H9 (cell line): ENCODE data around the gene DDX1. TPM values are rescaled to one million over a fixed set of nuclear protein-coding genes. Genes with fewer than 3 reads are reported as not detected.

Experiments
- DNase-seq: peaks from one replicate; pipeline ENCODE4 v3.0.0-alpha.2; 2017
- H2AFZ ChIP-seq: one replicate; pipeline ENCODE4 v1.6.1; 2013; ENCODE audit warnings: mild to moderate bottlenecking, low read length, control low read depth, moderate library complexity
- H2AK5ac ChIP-seq: 2 replicates; pipeline ENCODE4 v1.6.1; 2013; ENCODE audit warnings: low read length, control low read depth, mixed read lengths; ENCODE audit not compliant: insufficient read length
- H2BK120ac ChIP-seq: one replicate; pipeline ENCODE4 v1.6.1; 2013; ENCODE audit warnings: low read depth, mild to moderate bottlenecking, low read length, control low read depth, inconsistent platforms; ENCODE audit not compliant: poor library complexity, severe bottlenecking
- H2BK12ac ChIP-seq: 2 replicates; pipeline ENCODE4 v1.6.1; 2013; ENCODE audit warnings: low read length, control low read depth, mixed read lengths, low read depth; ENCODE audit not compliant: insufficient read length
- H2BK15ac ChIP-seq: 2 replicates; pipeline ENCODE4 v1.6.1; 2013; ENCODE audit warnings: low read depth, low read length, control low read depth
- H2BK20ac ChIP-seq: one replicate; pipeline ENCODE4 v1.6.1; 2013; ENCODE audit warnings: low read depth, mild to moderate bottlenecking, low read length, control low read depth, inconsistent platforms; ENCODE audit not compliant: poor library complexity, severe bottlenecking
- H2BK5ac ChIP-seq: 2 replicates; pipeline ENCODE4 v1.6.1; 2013; ENCODE audit warnings: low read length, control low read depth, mixed read lengths; ENCODE audit not compliant: insufficient read length
- H3K14ac ChIP-seq: 2 replicates; pipeline ENCODE4 v1.6.1; 2013; ENCODE audit warnings: low read length, control low read depth; ENCODE audit not compliant: insufficient read depth
- H3K18ac ChIP-seq: 2 replicates; pipeline ENCODE4 v1.6.1; 2013; ENCODE audit warnings: low read depth, mild to moderate bottlenecking, mixed read lengths, low read length, control low read depth; ENCODE audit not compliant: insufficient read length
- H3K23ac ChIP-seq: 2 replicates; pipeline ENCODE4 v1.6.1; 2013; ENCODE audit warnings: low read length, control low read depth, mixed read lengths, low read depth; ENCODE audit not compliant: insufficient read length
- H3K23me2 ChIP-seq: 2 replicates; pipeline ENCODE4 v1.6.1; 2013; ENCODE audit warnings: low read depth, mild to moderate bottlenecking, mixed read lengths, low read length, control low read depth; ENCODE audit not compliant: insufficient read length, poor library complexity, severe bottlenecking
- H3K27ac ChIP-seq: 2 replicates; pipeline ENCODE4 v1.5.1; 2013; ENCODE audit warnings: low read length, control low read depth, mixed read lengths, low read depth; ENCODE audit not compliant: insufficient read length
- H3K27me3 ChIP-seq: 2 replicates; pipeline ENCODE4 v1.6.1; 2013; ENCODE audit warnings: low read length, control low read depth, inconsistent platforms; ENCODE audit not compliant: insufficient read depth
- H3K4ac ChIP-seq: 2 replicates; pipeline ENCODE4 v1.6.1; 2013; ENCODE audit warnings: low read depth, mild to moderate bottlenecking, control low read depth, inconsistent platforms, low read length, moderate library complexity
- H3K4me1 ChIP-seq: 2 replicates; pipeline ENCODE4 v1.6.1; 2013; ENCODE audit warnings: low read length, control low read depth, inconsistent platforms; ENCODE audit not compliant: insufficient read depth
- H3K4me2 ChIP-seq: 2 replicates; pipeline ENCODE4 v1.6.1; 2013; ENCODE audit warnings: low read length, control low read depth, mixed read lengths; ENCODE audit not compliant: insufficient read length, insufficient read depth
- H3K56ac ChIP-seq: 2 replicates; pipeline ENCODE4 v1.6.1; 2013; ENCODE audit warnings: low read depth, mild to moderate bottlenecking, mixed read lengths, low read length, control low read depth; ENCODE audit not compliant: insufficient read length
- H3K79me1 ChIP-seq: 2 replicates; pipeline ENCODE4 v1.6.1; 2013; ENCODE audit warnings: low read depth, mild to moderate bottlenecking, moderate library complexity, low read length, control low read depth, inconsistent platforms; ENCODE audit not compliant: insufficient read depth, poor library complexity, severe bottlenecking
- H3K79me2 ChIP-seq: 2 replicates; pipeline ENCODE4 v1.6.1; 2013; ENCODE audit warnings: low read length, control low read depth, inconsistent platforms; ENCODE audit not compliant: insufficient read depth
- H3K9ac ChIP-seq: 2 replicates; pipeline ENCODE4 v1.6.1; 2013; ENCODE audit warnings: low read length, control low read depth, mixed read lengths; ENCODE audit not compliant: insufficient read length; ENCODE audit errors: extremely low read depth
- H3K9me3 ChIP-seq: one replicate; pipeline ENCODE4 v1.6.1; 2013; ENCODE audit warnings: low read depth, low read length, inconsistent platforms; ENCODE audit not compliant: control insufficient read depth
- H3T11ph ChIP-seq: one replicate; pipeline ENCODE4 v1.6.1; 2013; ENCODE audit warnings: mild to moderate bottlenecking, low read length, control low read depth, inconsistent platforms
- H4K20me1 ChIP-seq: one replicate; pipeline ENCODE4 v1.6.1; 2013; ENCODE audit not compliant: control insufficient read depth, insufficient read length, insufficient read depth
- H4K5ac ChIP-seq: 2 replicates; pipeline ENCODE4 v1.6.1; 2013; ENCODE audit warnings: low read depth, mild to moderate bottlenecking, mixed read lengths, low read length, control low read depth; ENCODE audit not compliant: insufficient read length
- H4K8ac ChIP-seq: replicated peaks from 2 replicates; pipeline ENCODE4 v1.6.1; 2013; ENCODE audit warnings: low read length, control low read depth, mixed read lengths, low read depth; ENCODE audit not compliant: insufficient read length
- H4K91ac ChIP-seq: 2 replicates; pipeline ENCODE4 v1.6.1; 2013; ENCODE audit warnings: low read depth, mild to moderate bottlenecking, moderate library complexity, mixed read lengths, low read length, control low read depth; ENCODE audit not compliant: insufficient read length
- H3K27ac Mint-ChIP-seq, 3 experiments: 2 replicates in 2 of 3; 3 replicates in 1 of 3; pipeline ENCODE4 v1.8.0; 2020 to 2021; ENCODE audit warnings: mixed read lengths in 3 of 3, mild to moderate bottlenecking in 1 of 3, moderate library complexity in 1 of 3
- H3K27me3 Mint-ChIP-seq: 2 replicates; pipeline ENCODE4 v1.8.0; 2021; ENCODE audit warnings: low read depth, mild to moderate bottlenecking, moderate library complexity, mixed read lengths
- H3K36me3 Mint-ChIP-seq, 3 experiments: 2 replicates in 2 of 3; 3 replicates in 1 of 3; pipeline ENCODE4 v1.8.0; 2020 to 2021; ENCODE audit warnings: low read depth in 3 of 3, mixed read lengths in 3 of 3; ENCODE audit not compliant: insufficient read depth in 1 of 3
- H3K4me1 Mint-ChIP-seq, 2 experiments: 2 replicates each; pipeline ENCODE4 v1.8.0; 2020; ENCODE audit warnings: mixed read lengths in 2 of 2
- H3K4me3 Mint-ChIP-seq, 2 experiments: 2 replicates in 1 of 2; 3 replicates in 1 of 2; pipeline ENCODE4 v1.8.0; 2020 to 2021; ENCODE audit warnings: mild to moderate bottlenecking in 2 of 2, mixed read lengths in 2 of 2, moderate library complexity in 1 of 2
- H3K9me3 Mint-ChIP-seq, 2 experiments: 2 replicates in 1 of 2; 3 replicates in 1 of 2; pipeline ENCODE4 v1.8.0; 2020; ENCODE audit warnings: mild to moderate bottlenecking in 2 of 2, mixed read lengths in 2 of 2, moderate library complexity in 1 of 2
- WGBS: extraction: QIAGEN DNeasy Blood & Tissue Kit; methylation state at CpG from one replicate; pipeline ENCODE4 v1.1.7; 2013; ENCODE audit warnings: missing lambda C conversion rate, low lambda C conversion rate, mixed read lengths; ENCODE audit not compliant: insufficient read length; ENCODE audit errors: extremely low coverage; 5-methylcytosine and 5-hydroxymethylcytosine counted together
- total RNA-seq: library from RNA; stranded (reverse); gene quantifications from 2 replicates; pipeline ENCODE4 v1.2.1, GENCODE V29; 2021
- TF ChIP-seq, protein P1 (sequence below): fragments of 200-600 bp; sonication (generic); conservative IDR thresholded peaks from 3 replicates; pipeline ENCODE4 v1.8.0; 2021; ENCODE audit warnings: antibody characterized with exemption, mild to moderate bottlenecking

Gene DDX1
- total RNA-seq, 1 experiment from 2014 or later = 120 TPM

DNA sequence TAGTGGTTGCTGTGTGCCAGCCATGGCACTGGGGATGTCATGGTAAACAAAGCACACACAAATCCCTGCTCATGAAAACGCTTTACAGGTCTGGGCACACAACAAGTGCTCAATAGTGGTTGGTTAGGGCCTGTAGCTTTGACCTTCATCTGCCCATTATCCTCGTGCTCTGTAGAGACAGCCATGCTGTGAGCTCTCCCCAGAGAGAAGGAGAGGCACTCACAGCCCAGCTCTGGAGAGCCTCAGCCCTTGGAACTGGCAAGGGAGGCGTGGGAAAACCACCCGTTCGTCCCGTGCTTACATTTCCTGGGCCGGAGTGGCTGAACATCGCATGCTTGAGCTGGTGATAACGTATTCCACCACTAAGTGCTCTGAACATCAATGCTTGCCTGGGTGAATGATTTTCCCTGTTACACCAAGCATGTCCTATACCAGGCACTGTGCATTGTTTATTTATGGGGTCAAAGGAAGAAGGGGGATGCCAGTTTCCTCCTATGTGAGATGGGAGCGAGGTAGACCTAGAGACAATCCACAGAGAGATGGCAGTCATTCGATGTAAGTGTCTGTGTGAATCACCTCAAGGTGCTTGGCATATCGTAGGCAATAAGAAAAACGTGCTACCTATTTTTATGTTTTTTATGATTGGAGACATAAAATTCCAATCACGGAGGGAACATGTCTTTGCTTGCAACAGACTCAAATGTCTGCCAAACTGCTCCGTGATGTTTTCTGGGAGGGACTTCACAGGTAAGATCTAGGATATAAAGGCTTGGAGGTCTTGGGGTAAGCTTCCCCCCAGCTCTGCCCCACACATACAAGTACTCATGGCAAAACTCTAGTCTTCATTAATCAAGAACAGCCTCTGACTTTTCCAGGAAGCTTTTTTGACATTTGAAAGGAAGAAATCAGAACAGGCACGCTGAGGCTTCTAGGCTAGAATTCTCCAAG, 75.5 kb downstream of the DDX1 start:
- peaks cover 2% of the 10 kb centered on the region for H3K27me3 Mint-ChIP-seq
- no peak overlapping the region for H2BK15ac ChIP-seq

More for the DNA sequence above, 75.5 kb downstream of the DDX1 start:
- no peak overlapping the region for H3K4ac ChIP-seq
- H3K23me2 ChIP-seq = no peaks in the 10 kb centered on the region
- Mint-ChIP-seq H3K27ac (no peak overlapping the region), H3K36me3 (peaks cover 0 to 1% (median 0%) of the 10 kb centered on the region in 3 experiments; a peak in 1 of 7 replicates), H3K4me3 (no peak overlapping the region), H3K4me1 (peaks cover 10 to 17% of the 10 kb centered on the region in 2 experiments), H3K9me3 (peaks cover 0 to 2% of the 10 kb centered on the region in 2 experiments; a peak in 3 of 5 replicates)
- H2BK20ac ChIP-seq = no peak overlapping the region
- H4K8ac ChIP-seq = no peak overlapping the region
- no peak for DNase-seq
- H3K4me2 ChIP-seq = no peak overlapping the region
- no peaks in the 10 kb centered on the region for H3K79me1 ChIP-seq
- no peaks in the 10 kb centered on the region for H3K79me2 ChIP-seq
- no peaks in the 10 kb centered on the region for H3K9me3 ChIP-seq
- H3K27me3 ChIP-seq = no peaks in the 10 kb centered on the region
- no peak overlapping the region for H3T11ph ChIP-seq
- no peak overlapping the region for H3K14ac ChIP-seq
- no peak overlapping the region for H2AFZ ChIP-seq
- no peak overlapping the region for H4K5ac ChIP-seq
- no peak overlapping the region for H2BK120ac ChIP-seq
- no peak overlapping the region for H3K9ac ChIP-seq
- H2BK5ac ChIP-seq = no peak overlapping the region
- TF ChIP-seq, protein P1, sequence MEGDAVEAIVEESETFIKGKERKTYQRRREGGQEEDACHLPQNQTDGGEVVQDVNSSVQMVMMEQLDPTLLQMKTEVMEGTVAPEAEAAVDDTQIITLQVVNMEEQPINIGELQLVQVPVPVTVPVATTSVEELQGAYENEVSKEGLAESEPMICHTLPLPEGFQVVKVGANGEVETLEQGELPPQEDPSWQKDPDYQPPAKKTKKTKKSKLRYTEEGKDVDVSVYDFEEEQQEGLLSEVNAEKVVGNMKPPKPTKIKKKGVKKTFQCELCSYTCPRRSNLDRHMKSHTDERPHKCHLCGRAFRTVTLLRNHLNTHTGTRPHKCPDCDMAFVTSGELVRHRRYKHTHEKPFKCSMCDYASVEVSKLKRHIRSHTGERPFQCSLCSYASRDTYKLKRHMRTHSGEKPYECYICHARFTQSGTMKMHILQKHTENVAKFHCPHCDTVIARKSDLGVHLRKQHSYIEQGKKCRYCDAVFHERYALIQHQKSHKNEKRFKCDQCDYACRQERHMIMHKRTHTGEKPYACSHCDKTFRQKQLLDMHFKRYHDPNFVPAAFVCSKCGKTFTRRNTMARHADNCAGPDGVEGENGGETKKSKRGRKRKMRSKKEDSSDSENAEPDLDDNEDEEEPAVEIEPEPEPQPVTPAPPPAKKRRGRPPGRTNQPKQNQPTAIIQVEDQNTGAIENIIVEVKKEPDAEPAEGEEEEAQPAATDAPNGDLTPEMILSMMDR = no peak
- H4K20me1 ChIP-seq = no peaks in the 10 kb centered on the region
- H3K18ac ChIP-seq = no peak overlapping the region
- no CpG with 5 or more reads among the region's 16 CpGs for WGBS
- H3K4me1 ChIP-seq = no peaks in the 10 kb centered on the region; the same call in 1 of the 2 replicates
- H2BK12ac ChIP-seq = no peak overlapping the region
- no peak overlapping the region for H3K27ac ChIP-seq
- H2AK5ac ChIP-seq = no peak overlapping the region
- no peak overlapping the region for H3K56ac ChIP-seq
- H4K91ac ChIP-seq = no peak overlapping the region
- H3K23ac ChIP-seq = no peak overlapping the region
